Activated CD8-positive, alpha-beta T cell treated with anti-CD3 and anti-CD28 coated beads, Interleukin-2, amount 10 ng/mL, durations not matched to agents 7 days and 5 days (primary cell): ENCODE measurements around the gene MYCBPAP. TPM values are rescaled to one million over a fixed set of nuclear protein-coding genes. Genes with fewer than 3 reads are reported as not detected.

Experiments used
- ATAC-seq: fragments of 150-1000 bp; cut with Tn5 transposase; one replicate; pipeline ENCODE4 v1.10.0; 2021; ENCODE audit warnings: moderate library complexity
- CTCF ChIA-PET: fragments of 350-600 bp; sonication (Branson Sonifier 250); formaldehyde crosslinking; loops from one replicate; lab custom pipeline; 2021; ENCODE audit warnings: antibody characterized with exemption; lab: Charles Lee
- POLR2A ChIA-PET: fragments of 350-600 bp; sonication (Branson Sonifier 250); formaldehyde crosslinking; loops from one replicate; lab custom pipeline; 2021; ENCODE audit warnings: antibody characterized with exemption; lab: Charles Lee
- DNase-seq: peaks from one replicate; pipeline ENCODE4 v3.0.0-alpha.2; 2020
- H3K27ac Mint-ChIP-seq: one replicate; pipeline ENCODE4 v1.8.0; 2021; ENCODE audit warnings: mild to moderate bottlenecking, mixed read lengths
- H3K27me3 Mint-ChIP-seq: one replicate; pipeline ENCODE4 v1.8.0; 2021; ENCODE audit warnings: low read depth, mixed read lengths
- H3K36me3 Mint-ChIP-seq: one replicate; pipeline ENCODE4 v1.8.0; 2021; ENCODE audit warnings: low read depth, mixed read lengths
- H3K4me1 Mint-ChIP-seq: one replicate; pipeline ENCODE4 v1.8.0; 2021; ENCODE audit warnings: low read depth, mixed read lengths
- H3K4me3 Mint-ChIP-seq: one replicate; pipeline ENCODE4 v1.8.0; 2021; ENCODE audit warnings: mild to moderate bottlenecking, mixed read lengths
- H3K9me3 Mint-ChIP-seq: one replicate; pipeline ENCODE4 v1.8.0; 2022; ENCODE audit warnings: mixed read lengths; ENCODE audit not compliant: insufficient read depth
- total RNA-seq, 2 experiments: library from RNA; stranded (reverse); gene quantifications; one replicate each; pipeline ENCODE4 v1.2.3, GENCODE V29; 2021

Gene MYCBPAP
- total RNA-seq, 2 experiments from 2014 or later = 7.7 to 9.3 TPM

- Mint-ChIP-seq H3K4me3 (no peak overlapping the region), H3K4me1 (peaks cover 19% of the 10 kb centered on the region), H3K36me3 (no peaks in the 10 kb centered on the region), H3K9me3 (no peaks in the 10 kb centered on the region), H3K27me3 (peaks cover 68% of the 10 kb centered on the region), H3K27ac (no peak overlapping the region)
- POLR2A ChIA-PET = no interaction called here
- CTCF ChIA-PET = interaction anchor here (0.7 to 2.1 kb wide), 3 partner anchors 19 to 221 kb away, joined by 3 to 8 read pairs (median 4); no protein-coding TSS in a partner anchor
- no peak for DNase-seq
- no peak for ATAC-seq
Observed at GRCh38 chr17:50561746-50562141, 53.5 kb downstream of the MYCBPAP start.

DNA sequence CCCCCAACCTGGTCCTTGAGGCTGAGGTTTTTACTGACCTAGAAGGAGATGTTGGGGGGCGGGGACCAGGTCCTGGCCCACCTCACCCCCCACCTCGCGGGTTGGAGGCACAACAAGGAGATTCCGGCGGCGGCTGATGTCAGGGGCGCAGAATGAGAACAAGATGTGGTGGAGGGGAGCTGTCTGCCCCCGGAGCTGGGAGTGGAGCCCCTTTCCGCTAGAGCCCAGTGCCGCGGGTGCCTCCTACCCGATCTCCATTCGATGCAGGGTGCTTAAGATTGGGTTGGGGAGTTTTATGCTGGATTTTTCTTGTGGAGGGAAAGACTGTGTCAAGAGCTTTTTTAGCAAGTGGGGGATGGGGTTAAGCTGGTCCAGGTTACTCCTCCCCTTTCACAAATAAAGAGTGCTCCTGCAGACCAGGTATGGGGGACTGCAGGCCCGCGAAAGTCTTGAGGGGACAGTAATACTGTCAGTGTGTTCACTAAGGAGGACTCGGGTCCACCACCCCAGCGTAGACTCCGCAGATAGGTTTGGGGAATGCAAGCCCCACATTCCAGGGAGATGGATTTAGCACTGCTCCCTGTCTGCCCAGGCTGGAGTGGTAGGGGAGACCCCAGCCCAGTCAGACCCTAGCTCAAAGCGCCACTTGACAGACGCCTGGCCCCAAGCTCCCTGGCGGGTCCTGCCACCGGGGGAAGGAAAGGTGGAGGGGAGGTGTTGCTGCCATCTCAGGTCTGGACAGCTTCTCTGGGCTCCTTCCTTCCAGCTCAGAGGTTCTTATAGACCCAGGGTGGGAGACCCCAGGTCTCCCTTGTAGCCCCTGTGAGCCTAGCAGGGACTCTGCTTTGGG, 54.2 kb downstream of the MYCBPAP start:
- ATAC-seq (no peak), DNase-seq (no peak)
- POLR2A ChIA-PET = interaction anchor here (0.7 kb wide), 1 partner anchor 60 kb away, joined by 3 read pairs; no protein-coding TSS in a partner anchor
- Mint-ChIP-seq H3K9me3 (no peaks in the 10 kb centered on the region), H3K27ac (no peak overlapping the region), H3K27me3 (peaks cover 71% of the 10 kb centered on the region), H3K4me3 (no peak overlapping the region), H3K4me1 (peaks cover 19% of the 10 kb centered on the region), H3K36me3 (no peaks in the 10 kb centered on the region)
- CTCF ChIA-PET = interaction anchor here (0.9 to 2.1 kb wide), 4 partner anchors 10 to 221 kb away, joined by 3 to 8 read pairs (median 4); no protein-coding TSS in a partner anchor

- no peak overlapping the region for H3K27ac Mint-ChIP-seq
- DNase-seq (no peak), ATAC-seq (no peak)
- CTCF ChIA-PET = interaction anchor here (0.9 to 2.1 kb wide), 3 partner anchors 10 to 63 kb away, joined by 3 to 8 read pairs (median 4); no protein-coding TSS in a partner anchor
- H3K4me3 Mint-ChIP-seq = no peak overlapping the region
- H3K36me3 Mint-ChIP-seq = no peaks in the 10 kb centered on the region
- H3K27me3 Mint-ChIP-seq = peaks cover 67% of the 10 kb centered on the region
- H3K9me3 Mint-ChIP-seq = no peaks in the 10 kb centered on the region
- H3K4me1 Mint-ChIP-seq = peaks cover 19% of the 10 kb centered on the region
- POLR2A ChIA-PET = interaction anchor here (0.7 kb wide), 1 partner anchor 59 kb away, joined by 3 read pairs; no protein-coding TSS in a partner anchor
Observed at GRCh38 chr17:50563092-50563511, 54.9 kb downstream of the MYCBPAP start.

- H3K27ac Mint-ChIP-seq = no peak overlapping the region
- peaks cover 10% of the 10 kb centered on the region for H3K4me1 Mint-ChIP-seq
- H3K36me3 Mint-ChIP-seq = no peaks in the 10 kb centered on the region
- no peak overlapping the region for H3K4me3 Mint-ChIP-seq
- peaks cover 51% of the 10 kb centered on the region for H3K27me3 Mint-ChIP-seq
- CTCF ChIA-PET = interaction anchor here (1.6 kb wide), 1 partner anchor 61 kb away, joined by 4 read pairs; no protein-coding TSS in a partner anchor
- POLR2A ChIA-PET = no interaction called here
- ATAC-seq = no peak
- H3K9me3 Mint-ChIP-seq = no peaks in the 10 kb centered on the region
- DNase-seq = no peak
Observed at GRCh38 chr17:50564916-50565315, 56.7 kb downstream of the MYCBPAP start.

DNA sequence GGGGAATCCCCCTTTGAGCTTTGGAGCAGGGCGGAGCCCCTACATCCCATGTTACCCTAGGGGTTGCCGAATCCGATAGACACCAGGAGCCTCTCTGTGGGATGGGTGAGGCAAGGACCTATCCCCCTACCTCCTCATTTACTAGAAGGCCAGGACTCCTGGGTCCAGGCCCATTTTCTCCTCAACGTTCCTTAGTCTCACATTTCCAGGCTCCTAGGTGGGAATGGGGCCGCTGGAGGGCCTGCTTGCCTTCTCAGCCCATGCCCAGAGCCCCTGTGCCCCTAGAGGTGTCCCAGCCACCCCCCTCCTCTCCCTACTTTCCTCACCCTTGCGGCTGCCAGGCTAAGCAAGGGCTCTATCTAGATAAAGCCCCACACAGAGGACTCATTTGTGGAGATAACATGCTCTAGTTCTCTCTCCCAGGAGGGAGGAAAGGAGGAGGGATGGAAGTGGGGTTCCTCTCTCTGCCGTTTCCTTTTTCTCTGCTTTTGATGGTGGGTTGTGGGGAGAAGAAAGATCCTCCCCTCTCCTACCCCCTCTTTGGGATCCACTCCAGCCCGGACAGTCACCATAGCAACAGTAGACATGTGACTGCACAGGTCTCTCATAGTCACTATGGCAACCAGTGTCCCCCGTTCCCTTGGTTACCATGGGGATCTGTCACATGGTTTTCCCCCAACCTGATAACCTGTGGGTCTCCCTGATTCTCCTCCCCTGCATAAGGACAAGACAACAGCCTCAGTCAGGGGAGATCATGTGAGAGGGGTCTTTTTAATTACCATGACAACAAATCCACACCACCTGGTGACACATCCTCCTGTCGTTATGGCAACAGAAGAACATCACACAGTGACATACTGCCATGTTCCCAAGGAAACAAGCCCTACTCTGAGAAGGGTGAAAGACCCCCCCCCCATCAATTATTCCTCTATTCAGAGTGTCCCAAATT, 57.4 kb downstream of the MYCBPAP start:
- peak overlapping the region; percentile 20 for H3K27ac Mint-ChIP-seq
- CTCF ChIA-PET = interaction anchor here (1.3 kb wide), 1 partner anchor 60 kb away, joined by 3 read pairs; no protein-coding TSS in a partner anchor
- no peak for DNase-seq

GRCh38 chr17:50566886-50567285, 58.6 kb downstream of the MYCBPAP start:
- Mint-ChIP-seq H3K36me3 (no peaks in the 10 kb centered on the region), H3K27ac (no peak overlapping the region), H3K27me3 (peaks cover 48% of the 10 kb centered on the region), H3K4me1 (peaks cover 7% of the 10 kb centered on the region), H3K9me3 (no peaks in the 10 kb centered on the region), H3K4me3 (no peak overlapping the region)
- DNase-seq (no peak), ATAC-seq (no peak)
- ChIA-PET POLR2A (no interaction called here), CTCF (interaction anchor here (1.3 kb wide), 1 partner anchor 59 kb away, joined by 3 read pairs; no protein-coding TSS in a partner anchor)

More for the DNA sequence above, 57.4 kb downstream of the MYCBPAP start:
- H3K36me3 Mint-ChIP-seq = no peaks in the 10 kb centered on the region
- no peaks in the 10 kb centered on the region for H3K9me3 Mint-ChIP-seq
- peak; percentile 48 for ATAC-seq
- H3K4me3 Mint-ChIP-seq = no peak overlapping the region
- H3K4me1 Mint-ChIP-seq = peaks cover 7% of the 10 kb centered on the region
- H3K27me3 Mint-ChIP-seq = peaks cover 48% of the 10 kb centered on the region
- POLR2A ChIA-PET = no interaction called here

GRCh38 chr17:50568659-50569058, 60.4 kb downstream of the MYCBPAP start:
- no peak for ATAC-seq
- no peaks in the 10 kb centered on the region for H3K36me3 Mint-ChIP-seq
- CTCF ChIA-PET = no interaction called here

GRCh38 chr17:50569592-50569991, 61.4 kb downstream of the MYCBPAP start:
- Mint-ChIP-seq H3K36me3 (no peaks in the 10 kb centered on the region), H3K9me3 (no peaks in the 10 kb centered on the region), H3K27ac (no peak overlapping the region), H3K4me3 (no peak overlapping the region), H3K4me1 (peaks cover 3% of the 10 kb centered on the region), H3K27me3 (peaks cover 25% of the 10 kb centered on the region)
- no peak for DNase-seq
- no peak for ATAC-seq
- ChIA-PET POLR2A (no interaction called here), CTCF (no interaction called here)

More at GRCh38 chr17:50568659-50569058, 60.4 kb downstream of the MYCBPAP start:
- no peak overlapping the region for H3K4me3 Mint-ChIP-seq
- no peaks in the 10 kb centered on the region for H3K9me3 Mint-ChIP-seq
- DNase-seq = no peak
- H3K27ac Mint-ChIP-seq = no peak overlapping the region
- POLR2A ChIA-PET = no interaction called here
- H3K27me3 Mint-ChIP-seq = peaks cover 33% of the 10 kb centered on the region
- H3K4me1 Mint-ChIP-seq = peaks cover 3% of the 10 kb centered on the region

DNA sequence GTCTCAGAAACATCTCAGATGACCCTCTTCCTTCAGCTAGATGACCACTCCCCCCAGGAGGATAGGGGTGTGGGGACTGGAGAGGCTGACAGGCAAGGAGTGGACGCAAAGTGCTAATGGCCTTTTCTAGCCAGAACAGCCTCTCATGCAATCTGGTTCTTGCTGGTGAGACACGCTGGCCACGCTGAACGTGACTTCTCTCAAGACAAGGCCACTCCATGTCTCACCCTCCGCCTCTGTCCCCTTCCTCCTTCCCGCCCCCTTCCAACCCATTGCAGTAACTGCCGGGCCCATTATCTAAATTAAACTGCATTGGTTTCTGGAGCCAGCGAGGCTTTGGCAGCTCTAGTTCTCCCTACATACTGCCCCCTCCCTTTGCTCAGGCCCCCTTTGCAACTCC, 61.8 kb downstream of the MYCBPAP start:
- Mint-ChIP-seq H3K4me1 (peaks cover under 1% of the 10 kb centered on the region), H3K9me3 (no peaks in the 10 kb centered on the region), H3K36me3 (no peaks in the 10 kb centered on the region), H3K4me3 (no peak overlapping the region), H3K27ac (no peak overlapping the region), H3K27me3 (peaks cover 20% of the 10 kb centered on the region)
- ChIA-PET CTCF (no interaction called here), POLR2A (no interaction called here)
- DNase-seq (no peak), ATAC-seq (no peak)

- no peak for ATAC-seq
- H3K9me3 Mint-ChIP-seq = no peaks in the 10 kb centered on the region
- DNase-seq = no peak
- no peak overlapping the region for H3K27ac Mint-ChIP-seq
- peaks cover 18% of the 10 kb centered on the region for H3K27me3 Mint-ChIP-seq
- CTCF ChIA-PET = no interaction called here
- POLR2A ChIA-PET = no interaction called here
- H3K36me3 Mint-ChIP-seq = no peaks in the 10 kb centered on the region
- H3K4me1 Mint-ChIP-seq = no peaks in the 10 kb centered on the region
- no peak overlapping the region for H3K4me3 Mint-ChIP-seq
Observed at GRCh38 chr17:50570528-50570927, 62.3 kb downstream of the MYCBPAP start.

GRCh38 chr17:50571681-50572080, 63.4 kb downstream of the MYCBPAP start:
- ChIA-PET POLR2A (no interaction called here), CTCF (no interaction called here)
- H3K27ac Mint-ChIP-seq = no peak overlapping the region
- no peaks in the 10 kb centered on the region for H3K9me3 Mint-ChIP-seq
- ATAC-seq = no peak
- peaks cover 9% of the 10 kb centered on the region for H3K27me3 Mint-ChIP-seq
- no peaks in the 10 kb centered on the region for H3K4me1 Mint-ChIP-seq
- no peaks in the 10 kb centered on the region for H3K36me3 Mint-ChIP-seq
- no peak for DNase-seq
- H3K4me3 Mint-ChIP-seq = no peak overlapping the region
